ENCODE data around the gene PDLIM1. TPM values are rescaled to one million over a fixed set of nuclear protein-coding genes. Genes with fewer than 3 reads are reported as not detected.

Gene PDLIM1, protein sequence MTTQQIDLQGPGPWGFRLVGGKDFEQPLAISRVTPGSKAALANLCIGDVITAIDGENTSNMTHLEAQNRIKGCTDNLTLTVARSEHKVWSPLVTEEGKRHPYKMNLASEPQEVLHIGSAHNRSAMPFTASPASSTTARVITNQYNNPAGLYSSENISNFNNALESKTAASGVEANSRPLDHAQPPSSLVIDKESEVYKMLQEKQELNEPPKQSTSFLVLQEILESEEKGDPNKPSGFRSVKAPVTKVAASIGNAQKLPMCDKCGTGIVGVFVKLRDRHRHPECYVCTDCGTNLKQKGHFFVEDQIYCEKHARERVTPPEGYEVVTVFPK
- total RNA-seq, result 46.4 and 69.5 TPM in 2 replicates

GRCh38 chr10:95290461-95291364, at the start of gene PDLIM1:
TSS of gene PDLIM1 (minus strand) at chr10:95291003. CDS start at chr10:95290915, 88 bp downstream.

DNA sequence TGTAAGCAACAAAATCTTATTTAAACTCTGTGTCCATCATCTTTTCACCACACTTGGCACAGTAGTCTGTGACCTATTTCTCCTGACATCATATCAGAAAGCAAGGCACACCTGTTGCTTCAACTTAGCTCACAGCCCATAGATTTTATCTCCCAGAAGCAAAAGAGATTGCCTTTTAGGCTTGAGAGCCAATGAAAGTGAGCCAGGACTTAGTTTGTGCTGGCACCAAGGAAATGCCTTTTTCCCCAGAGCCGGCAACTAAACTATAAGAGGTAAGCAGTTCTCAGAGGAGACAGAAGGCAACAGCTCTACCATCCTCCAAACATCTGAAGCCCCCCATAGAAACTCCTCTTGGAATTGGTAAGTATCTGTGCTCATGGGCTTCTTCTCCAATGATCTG, 96.9 kb downstream of the PDLIM1 start, which contains the start of gene ACSM6:
Gene ACSM6 (plus strand): TSS at position 295 of the 400 bp plus-strand sequence. CDS start 248 bp downstream, outside the sequence.

Other genes with a start within 250 kb of the PDLIM1 start
- gene CYP2C8, start 221.5 kb downstream of the PDLIM1 start, total RNA-seq, result not detected in 2 replicates
- not detected in 2 replicates for gene ACSM6, start 96.8 kb downstream of the PDLIM1 start, total RNA-seq

All from mesangial cell (primary cell).